H1 (cell line): ENCODE results near the gene ARHGEF12. TPM values are rescaled to one million over a fixed set of nuclear protein-coding genes. Genes with fewer than 3 reads are reported as not detected.

Experiments
- CTCF ChIA-PET: fragments of 300-600 bp; sonication (Branson Sonifier 250); formaldehyde crosslinking; loops from one replicate; lab custom pipeline; 2021; ENCODE audit not compliant: partially characterized antibody; lab: Charles Lee
- POLR2A ChIA-PET: fragments of 300-600 bp; sonication (Branson Sonifier 250); formaldehyde crosslinking; loops from one replicate; lab custom pipeline; 2021; ENCODE audit warnings: inconsistent platforms; ENCODE audit not compliant: partially characterized antibody; lab: Charles Lee
- DNase-seq, 2 experiments: peaks; one replicate each; pipeline versions ENCODE4 v3.0.0 to v3.0.0-alpha.2; 2010 to 2022; ENCODE audit warnings: low spot score in 2 of 2, low read depth in 1 of 2, mixed read lengths in 1 of 2
- FAIRE-seq: peaks from 2 replicates; lab custom pipeline; 2011; peaks lifted over from hg19 to GRCh38; lab: Jason Lieb, UNC
- H2AFZ ChIP-seq: 2 replicates; pipeline ENCODE4 v1.8.1; 2012; ENCODE audit warnings: low read length, inconsistent platforms
- H2AK5ac ChIP-seq: 2 replicates; pipeline ENCODE4 v1.6.1; 2013; ENCODE audit warnings: low read depth, low read length
- H2BK120ac ChIP-seq: replicated peaks from 2 replicates; pipeline ENCODE3; 2013; ENCODE audit warnings: low read depth, low read length, inconsistent platforms
- H2BK12ac ChIP-seq: 2 replicates; pipeline ENCODE4 v1.6.1; 2013; ENCODE audit warnings: low read depth, low read length
- H2BK15ac ChIP-seq: 2 replicates; pipeline ENCODE4 v1.6.1; 2013; ENCODE audit warnings: low read length
- H2BK20ac ChIP-seq: 2 replicates; pipeline ENCODE4 v1.6.1; 2013; ENCODE audit warnings: low read length
- H2BK5ac ChIP-seq: 2 replicates; pipeline ENCODE4 v1.6.1; 2013; ENCODE audit warnings: low read depth, low read length
- H3K14ac ChIP-seq: 2 replicates; pipeline ENCODE4 v1.6.1; 2013; ENCODE audit warnings: inconsistent platforms; ENCODE audit not compliant: insufficient read length
- H3K18ac ChIP-seq: 2 replicates; pipeline ENCODE4 v1.6.1; 2013; ENCODE audit warnings: low read length; ENCODE audit errors: extremely low read depth
- H3K23ac ChIP-seq: 2 replicates; pipeline ENCODE4 v1.6.1; 2013; ENCODE audit warnings: inconsistent platforms; ENCODE audit not compliant: insufficient read length
- H3K23me2 ChIP-seq: 2 replicates; pipeline ENCODE4 v1.6.1; 2013; ENCODE audit warnings: low read depth, low read length
- H3K27ac ChIP-seq: 2 replicates; pipeline ENCODE4 v1.6.1; 2011; ENCODE audit warnings: low read depth, low read length, inconsistent platforms
- H3K27me3 ChIP-seq, 4 experiments: replicated peaks in 1 of 4; 1 replicate in 1 of 4; 2 replicates in 3 of 4; pipeline versions ENCODE4 v1.6.1 to v1.8.1; 2011 to 2013; ENCODE audit warnings: low read length in 3 of 4, mild to moderate bottlenecking in 3 of 4, inconsistent platforms in 2 of 4, mixed read lengths in 2 of 4, moderate library complexity in 1 of 4; ENCODE audit not compliant: control insufficient read depth in 3 of 4, insufficient read depth in 3 of 4; ENCODE audit errors: extremely low read depth in 1 of 4
- H3K36me3 ChIP-seq, 4 experiments: 2 replicates each; pipeline versions ENCODE4 v1.6.1 to v1.8.1; 2011 to 2013; ENCODE audit warnings: mild to moderate bottlenecking in 4 of 4, low read length in 3 of 4, moderate library complexity in 2 of 4, control low read depth in 1 of 4, inconsistent platforms in 1 of 4; ENCODE audit not compliant: insufficient read depth in 4 of 4, control insufficient read depth in 2 of 4
- H3K4ac ChIP-seq: replicated peaks from 2 replicates; pipeline ENCODE3; 2013; ENCODE audit warnings: low read length, low read depth, mixed read lengths, inconsistent platforms; ENCODE audit not compliant: insufficient read length
- H3K4me1 ChIP-seq, 4 experiments: replicated peaks in 1 of 4; 1 replicate in 1 of 4; 2 replicates in 3 of 4; pipeline versions ENCODE4 v1.6.1 to v1.8.1; 2011 to 2013; ENCODE audit warnings: low read length in 3 of 4, inconsistent platforms in 2 of 4, mixed read lengths in 1 of 4; ENCODE audit not compliant: insufficient read depth in 4 of 4, control insufficient read depth in 3 of 4
- H3K4me2 ChIP-seq, 2 experiments: 2 replicates each; pipeline versions ENCODE4 v1.6.1 to v1.8.1; 2011 to 2013; ENCODE audit warnings: low read depth in 2 of 2, low read length in 2 of 2, control low read depth in 1 of 2, inconsistent platforms in 1 of 2, mild to moderate bottlenecking in 1 of 2; ENCODE audit not compliant: insufficient read depth in 1 of 2
- H3K4me3 ChIP-seq, 4 experiments: fragments of 200-600, 300-600 bp in 1 of 4; sonication (generic), shearing (Covaris generic), sonication (Bioruptor Twin) in 1 of 4; 2 replicates each; pipeline versions ENCODE4 v1.5.1 to v1.8.1; 2011 to 2016; ENCODE audit warnings: low read length in 4 of 4, low read depth in 3 of 4, control low read depth in 2 of 4, inconsistent platforms in 2 of 4, mild to moderate bottlenecking in 2 of 4, mixed read lengths in 1 of 4, moderate library complexity in 1 of 4; ENCODE audit not compliant: insufficient read depth in 2 of 4; ENCODE audit errors: extremely low read depth in 1 of 4
- H3K56ac ChIP-seq: replicated peaks from 2 replicates; pipeline ENCODE3; 2013; ENCODE audit warnings: low read depth, mild to moderate bottlenecking, mixed read lengths, low read length, inconsistent platforms; ENCODE audit not compliant: insufficient read length
- H3K79me1 ChIP-seq: 2 replicates; pipeline ENCODE4 v1.6.1; 2013; ENCODE audit warnings: low read depth, low read length, control low read depth
- H3K79me2 ChIP-seq, 2 experiments: 2 replicates each; pipeline versions ENCODE4 v1.6.1 to v1.8.1; 2012 to 2013; ENCODE audit warnings: low read length in 2 of 2, mild to moderate bottlenecking in 2 of 2, inconsistent platforms in 1 of 2; ENCODE audit not compliant: insufficient read depth in 2 of 2, control insufficient read depth in 1 of 2
- H3K9ac ChIP-seq, 4 experiments: replicated peaks in 1 of 4; 1 replicate in 1 of 4; 2 replicates in 3 of 4; pipeline versions ENCODE4 v1.6.1 to v1.8.1; 2011 to 2013; ENCODE audit warnings: low read depth in 3 of 4, low read length in 3 of 4, control low read depth in 2 of 4, mild to moderate bottlenecking in 2 of 4, moderate library complexity in 2 of 4, inconsistent platforms in 1 of 4; ENCODE audit errors: extremely low read depth in 1 of 4
- H3K9me3 ChIP-seq, 2 experiments: 2 replicates each; pipeline versions ENCODE4 v1.6.1 to v1.8.1; 2012 to 2013; ENCODE audit warnings: mild to moderate bottlenecking in 2 of 2, moderate library complexity in 2 of 2, control low read depth in 1 of 2, inconsistent platforms in 1 of 2, low read depth in 1 of 2, low read length in 1 of 2, mixed read lengths in 1 of 2; ENCODE audit not compliant: insufficient read depth in 2 of 2
- H4K20me1 ChIP-seq, 2 experiments: replicated peaks in 1 of 2; 2 replicates each; pipeline versions ENCODE3 to v1.8.1; 2011 to 2013; ENCODE audit warnings: inconsistent platforms in 2 of 2, low read length in 2 of 2, mild to moderate bottlenecking in 1 of 2; ENCODE audit not compliant: insufficient read depth in 2 of 2, control insufficient read depth in 1 of 2
- H4K5ac ChIP-seq: 2 replicates; pipeline ENCODE4 v1.6.1; 2013; ENCODE audit warnings: low read length, low read depth, mixed read lengths, inconsistent platforms; ENCODE audit not compliant: insufficient read length
- H4K8ac ChIP-seq: 2 replicates; pipeline ENCODE4 v1.8.0; 2013; ENCODE audit warnings: mild to moderate bottlenecking, moderate library complexity, low read length, inconsistent platforms; ENCODE audit not compliant: insufficient read depth; ENCODE audit errors: extremely low read depth
- H4K91ac ChIP-seq: replicated peaks from 2 replicates; pipeline ENCODE3; 2013; ENCODE audit warnings: low read length, mixed read lengths, inconsistent platforms; ENCODE audit not compliant: insufficient read length
- CEBPB ChIP-seq: IDR thresholded peaks from 2 replicates; pipeline ENCODE4 v1.6.1; 2012; ENCODE audit warnings: low read depth, low read length
- CHD2 ChIP-seq: IDR thresholded peaks from 2 replicates; pipeline ENCODE4 v1.6.1; 2012; ENCODE audit warnings: low read length, improper control_type of control experiment
- NANOG ChIP-seq: IDR thresholded peaks from 2 replicates; pipeline ENCODE4 v1.6.1; 2011; ENCODE audit warnings: low read length, low read depth, mild to moderate bottlenecking, inconsistent platforms; ENCODE audit not compliant: insufficient read depth, poor library complexity, severe bottlenecking
- POU5F1 ChIP-seq: IDR thresholded peaks from 2 replicates; pipeline ENCODE4 v1.6.1; 2011; ENCODE audit warnings: low read depth, mild to moderate bottlenecking, low read length, moderate library complexity
- RFX5 ChIP-seq: IDR thresholded peaks from 2 replicates; pipeline ENCODE4 v1.6.1; 2011; ENCODE audit warnings: low read depth, low read length, improper control_type of control experiment, borderline replicate concordance
- RNF2 ChIP-seq: fragments of 200-900, 300-1000 bp; sonication (generic); IDR thresholded peaks from 2 replicates; pipeline ENCODE4 v1.7.1; 2016; ENCODE audit warnings: borderline replicate concordance, low read depth, mild to moderate bottlenecking, antibody characterized with exemption, low read length; ENCODE audit not compliant: poor library complexity, severe bottlenecking; ENCODE audit errors: missing control alignments
- SIN3A ChIP-seq, 2 experiments: IDR thresholded peaks in 1 of 2; conservative IDR thresholded peaks in 1 of 2; 2 replicates each; pipeline ENCODE4 v1.6.1; 2011 to 2012; ENCODE audit warnings: low read length in 2 of 2, improper control_type of control experiment in 1 of 2, low read depth in 1 of 2, mild to moderate bottlenecking in 1 of 2
- SP1 ChIP-seq: IDR thresholded peaks from 2 replicates; pipeline ENCODE4 v1.6.1; 2011; ENCODE audit warnings: low read depth, low read length
- SRF ChIP-seq: IDR thresholded peaks from 2 replicates; pipeline ENCODE4 v1.6.1; 2011; ENCODE audit warnings: mild to moderate bottlenecking, low read depth, low read length, moderate library complexity
- TAF1 ChIP-seq: IDR thresholded peaks from 2 replicates; pipeline ENCODE4 v1.6.1; 2011; ENCODE audit warnings: mild to moderate bottlenecking, low read depth, low read length
- WGBS, 2 experiments: shearing (Covaris generic) in 1 of 2; methylation state at CpG; one replicate each; pipeline versions ENCODE4 v1.1.6 to v1.1.7; 2013 to 2015; ENCODE audit warnings: low lambda C conversion rate in 2 of 2, mixed read lengths in 2 of 2, inconsistent platforms in 1 of 2, low coverage in 1 of 2, missing lambda C conversion rate in 1 of 2; ENCODE audit not compliant: insufficient replicate concordance in 2 of 2, insufficient coverage in 1 of 2, insufficient read length in 1 of 2; ENCODE audit errors: extremely low coverage in 1 of 2, missing lambda C conversion rate in 1 of 2; 5-methylcytosine and 5-hydroxymethylcytosine counted together
- polyA plus RNA-seq, 7 experiments: library from polyadenylated mRNA; depleted of rRNA in 3 of 7; stranded (reverse) in 5 of 7; unstranded in 2 of 7; fragments of >200 nt in 5 of 7; fragments of 200-250 nt in 2 of 7; gene quantifications; 1 replicate in 5 of 7; 2 replicates in 1 of 7; 4 replicates in 1 of 7; pipeline versions ENCODE4 v1.2.1 to v1.2.3, GENCODE V29; 2011 to 2013; ENCODE audit warnings: missing spikeins in 2 of 7, mixed read lengths in 2 of 7
- total RNA-seq: library from RNA; stranded (reverse); fragmentation: NEBNext Ultra II Directional; extraction: Animal tissue kit (Norgen Biotek cat#: 25700); gene quantifications from 2 replicates; pipeline ENCODE4 v1.2.1, GENCODE V29; 2021

ARHGEF12 gene
- total and polyA plus RNA-seq, 2 of the 8 experiments (the other 6 are each of a cell fraction or from before 2014, with no cell fraction given): 5.1 to 33.7 TPM

DNA sequence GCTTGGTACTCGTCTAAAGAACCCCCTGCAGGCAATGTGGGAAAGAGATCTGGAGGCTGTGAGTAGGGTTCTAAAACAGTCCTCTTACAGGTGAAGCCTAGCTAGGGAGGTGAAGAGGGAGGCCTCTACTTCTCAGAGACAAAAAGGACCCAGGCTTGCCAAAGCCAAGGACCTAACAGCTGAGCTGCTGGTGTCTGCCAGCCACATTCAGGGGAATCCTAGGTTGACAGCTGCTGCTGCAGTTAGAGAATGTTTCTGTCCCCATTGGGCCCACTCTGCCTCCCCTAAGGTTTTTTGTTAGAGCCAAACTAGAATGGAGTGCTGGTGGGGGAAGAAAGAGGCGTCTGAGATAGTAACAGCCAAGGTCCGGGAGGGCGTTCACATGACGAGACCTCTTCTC is 37.8 kb upstream of the ARHGEF12 start:
- Histone ChIP-seq H2BK20ac (no peak overlapping the region), H4K20me1 (no peaks in the 10 kb centered on the region), H3K4ac (no peak overlapping the region), H3K27ac (no peak overlapping the region), H3K36me3 (no peaks in the 10 kb centered on the region), H3K4me2 (no peak overlapping the region), H3K4me1 (peaks cover 0 to 3% (median 2%) of the 10 kb centered on the region in 4 experiments; a peak in 5 of 7 replicates), H3K56ac (no peak overlapping the region), H3K9ac (no peak overlapping the region), H3K79me1 (no peaks in the 10 kb centered on the region), H3K18ac (no peak overlapping the region), H2BK5ac (no peak overlapping the region), H3K14ac (no peak overlapping the region), H2BK12ac (no peak overlapping the region), H2BK15ac (no peak overlapping the region), H3K27me3 (no peaks in the 10 kb centered on the region; a peak in 3 of 7 replicates), H4K5ac (no peak overlapping the region), H3K9me3 (no peaks in the 10 kb centered on the region), H3K23ac (no peak overlapping the region), H2BK120ac (no peak overlapping the region), H4K8ac (no peak overlapping the region), H3K23me2 (no peaks in the 10 kb centered on the region), H2AFZ (no peak overlapping the region), H2AK5ac (no peak overlapping the region), H3K79me2 (no peaks in the 10 kb centered on the region), H4K91ac (no peak overlapping the region), H3K4me3 (no peak overlapping the region)
- TF ChIP-seq POU5F1 (no peak), CEBPB (no peak), SIN3A (conservative IDR thresholded peaks at IDR 0.05 in 1 of 2, IDR thresholded peaks at IDR 0.05 in 1 of 2; ENCODE audit: low read depth in 1 of 2, low read length in 2 of 2) (no peak), CHD2 (no peak), SP1 (no peak), TAF1 (no peak), RFX5 (no peak), RNF2 (no peak), SRF (no peak), NANOG (no peak)
- CTCF ChIA-PET: interaction anchor here (0.7 to 31.5 kb wide), 8 partner anchors 9 to 647 kb away, joined by 3 to 1412 read pairs (median 16); partner anchors contain the start of gene POU2F3
- 80% methylated on average over 5 of the region's 5 CpGs; no CpG with 5 or more reads in 1 of the 2 experiments for WGBS, 2 experiments
- DNase-seq: no peak
- FAIRE-seq: no peak
- POLR2A ChIA-PET: interaction anchor here (8.8 kb wide), 1 partner anchor 62 kb away, joined by 69 read pairs; no protein-coding TSS in a partner anchor
